GM19099 (cell line): ENCODE results near the gene DBT.

ENCODE experiments used
- POLR2A ChIP-seq: IDR thresholded peaks from 3 replicates; pipeline ENCODE4 v1.6.1; 2011; ENCODE audit warnings: low read depth; ENCODE audit not compliant: insufficient read length; ENCODE audit errors: extremely low read depth

Gene DBT

GRCh38 chr1:100215101-100215500 is 34.5 kb downstream of the DBT start:
- TF ChIP-seq POLR2A, result no peak

- TF ChIP-seq POLR2A, result no peak
Observed at GRCh38 chr1:100213141-100213540, 36.5 kb downstream of the DBT start.

GRCh38 chr1:100206301-100206700 is 43.3 kb downstream of the DBT start:
- no peak for TF ChIP-seq POLR2A

- TF ChIP-seq POLR2A, result no peak
Observed at GRCh38 chr1:100198596-100198995, 51.0 kb downstream of the DBT start.

GRCh38 chr1:100188617-100189016 is 61.0 kb downstream of the DBT start:
- no peak for TF ChIP-seq POLR2A

GRCh38 chr1:100187912-100188311 is 61.7 kb downstream of the DBT start:
- TF ChIP-seq POLR2A, result no peak

GRCh38 chr1:100184536-100184935 is 65.1 kb downstream of the DBT start:
- TF ChIP-seq POLR2A, result no peak

- no peak for TF ChIP-seq POLR2A
Observed at GRCh38 chr1:100183370-100183769, 66.3 kb downstream of the DBT start.

- TF ChIP-seq POLR2A, result no peak
Observed at GRCh38 chr1:100178091-100178490, 71.5 kb downstream of the DBT start, which contains the start of gene LRRC39. TSS of gene LRRC39 (minus strand) at chr1:100178256. CDS start at chr1:100168516, 9,740 bp downstream.

- no peak for TF ChIP-seq POLR2A
Observed at GRCh38 chr1:100177295-100178041, 72.2 kb downstream of the DBT start.

- no peak for TF ChIP-seq POLR2A
Observed at GRCh38 chr1:100168051-100168450, 81.6 kb downstream of the DBT start.

- TF ChIP-seq POLR2A, result no peak
Observed at GRCh38 chr1:100164702-100165101, 84.9 kb downstream of the DBT start.

GRCh38 chr1:100164216-100164615 is 85.4 kb downstream of the DBT start:
- TF ChIP-seq POLR2A, result no peak

GRCh38 chr1:100162881-100163280 is 86.8 kb downstream of the DBT start:
- TF ChIP-seq POLR2A, result no peak

GRCh38 chr1:100152271-100152670 is 97.4 kb downstream of the DBT start:
- TF ChIP-seq POLR2A, result no peak

- no peak for TF ChIP-seq POLR2A
Observed at GRCh38 chr1:100151679-100152078, 98.0 kb downstream of the DBT start.

- TF ChIP-seq POLR2A, result no peak
Observed at GRCh38 chr1:100147875-100148274, 101.8 kb downstream of the DBT start.
